SK-N-SH treated with all-trans-retinoic acid at 6 μM for 48 hours (cell line): ENCODE results near the gene MYH1.

Source experiments
- BACH2 ChIP-seq: fragments of 250-450 bp; sonication (Bioruptor Pico); IDR thresholded peaks from 2 replicates; pipeline ENCODE4 v1.9.0; 2021; ENCODE audit warnings: mild to moderate bottlenecking, borderline replicate concordance
- CSDC2 ChIP-seq: fragments of 250-450 bp; sonication (Bioruptor Pico); IDR thresholded peaks from 2 replicates; pipeline ENCODE4 v1.5.0; 2020; ENCODE audit warnings: mild to moderate bottlenecking, moderate library complexity
- ESRRG ChIP-seq: fragments of 250-450 bp; sonication (Bioruptor Pico); IDR thresholded peaks from 2 replicates; pipeline ENCODE4 v1.6.1; 2021; ENCODE audit warnings: mild to moderate bottlenecking
- PATZ1 ChIP-seq: fragments of 250-450 bp; sonication (Bioruptor Pico); IDR thresholded peaks from 2 replicates; pipeline ENCODE4 v1.8.0; 2020; ENCODE audit warnings: mild to moderate bottlenecking, moderate library complexity, borderline replicate concordance
- RARB ChIP-seq: fragments of 250-450 bp; sonication (Bioruptor Pico); IDR thresholded peaks from 2 replicates; pipeline ENCODE4 v1.8.0; 2021; ENCODE audit warnings: mild to moderate bottlenecking, moderate library complexity
- ZFP30 ChIP-seq: fragments of 450-650 bp; formaldehyde crosslinking; IDR thresholded peaks from 2 replicates; pipeline ENCODE4 v1.5.0; 2022; ENCODE audit warnings: mild to moderate bottlenecking, moderate library complexity
- ZNF70 ChIP-seq: fragments of 450-650 bp; formaldehyde crosslinking; IDR thresholded peaks from 2 replicates; pipeline ENCODE4 v1.5.0; 2020; ENCODE audit warnings: mild to moderate bottlenecking, moderate library complexity
- ZNF8 ChIP-seq: fragments of 450-650 bp; formaldehyde crosslinking; IDR thresholded peaks from 2 replicates; pipeline ENCODE4 v1.5.0; 2020; ENCODE audit warnings: mild to moderate bottlenecking, moderate library complexity

- TF ChIP-seq ZNF8 (CRISPR knock-in tag): no peak
- TF ChIP-seq PATZ1 (CRISPR knock-in tag): no peak
- no peak for TF ChIP-seq ESRRG
- TF ChIP-seq RARB (CRISPR knock-in tag): no peak
- TF ChIP-seq ZNF70 (CRISPR knock-in tag): no peak
- no peak for TF ChIP-seq ZFP30 (CRISPR knock-in tag)
- no peak for TF ChIP-seq CSDC2 (CRISPR knock-in tag)
- no peak for TF ChIP-seq BACH2 (CRISPR knock-in tag)
Observed at GRCh38 chr17:10549096-10549842, 30.9 kb upstream of the MYH1 start, which contains the start of gene MYH2.
